Inferior parietal cortex (tissue), 1 donor: Measurements from ENCODE around the gene KLK11.

Experiments
- DNase-seq: peaks from one replicate; pipeline ENCODE4 v3.0.0-alpha.2; 2016; ENCODE audit errors: extremely low spot score

Gene KLK11, protein sequence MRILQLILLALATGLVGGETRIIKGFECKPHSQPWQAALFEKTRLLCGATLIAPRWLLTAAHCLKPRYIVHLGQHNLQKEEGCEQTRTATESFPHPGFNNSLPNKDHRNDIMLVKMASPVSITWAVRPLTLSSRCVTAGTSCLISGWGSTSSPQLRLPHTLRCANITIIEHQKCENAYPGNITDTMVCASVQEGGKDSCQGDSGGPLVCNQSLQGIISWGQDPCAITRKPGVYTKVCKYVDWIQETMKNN

DNA sequence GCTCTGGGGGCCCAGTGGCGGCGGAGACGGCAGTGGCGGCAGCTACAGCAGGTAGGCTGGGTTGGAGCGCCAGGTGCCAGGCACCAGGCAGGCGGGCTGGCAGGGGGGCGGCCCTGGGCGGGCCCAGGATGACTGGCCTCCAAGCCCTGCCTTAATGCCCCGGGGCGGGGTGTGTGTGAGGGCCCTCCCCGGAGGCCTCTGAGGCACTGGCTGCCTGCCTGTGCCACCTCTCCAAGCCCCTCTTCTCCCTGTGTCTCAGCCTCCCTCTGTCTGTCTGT lies at the start of gene KLK11:
KLK11 (minus strand) TSS at position 63 of the 278 bp plus-strand sequence. CDS start 985 bp downstream, outside the sequence.
- no peak for DNase-seq

DNA sequence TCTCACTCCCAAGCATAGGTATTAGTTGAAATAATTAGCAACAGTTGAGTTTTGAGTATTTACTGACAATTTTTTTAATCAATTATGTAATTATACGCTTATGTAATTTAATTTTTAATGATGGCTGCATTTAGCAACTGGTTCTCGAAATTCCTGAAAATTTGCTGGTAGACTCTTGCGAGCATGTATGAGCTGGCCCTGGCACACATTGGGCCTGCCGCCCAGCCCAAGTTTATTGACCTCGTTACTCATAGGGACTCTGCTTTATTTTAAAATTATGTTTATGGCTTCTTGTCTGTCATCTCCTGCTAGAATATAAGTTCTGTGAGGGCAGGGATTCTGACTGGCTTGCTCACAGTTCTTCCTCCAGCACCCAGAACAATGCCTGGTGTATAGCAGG lies 49.6 kb upstream of the KLK11 start:
- no peak for DNase-seq

DNA sequence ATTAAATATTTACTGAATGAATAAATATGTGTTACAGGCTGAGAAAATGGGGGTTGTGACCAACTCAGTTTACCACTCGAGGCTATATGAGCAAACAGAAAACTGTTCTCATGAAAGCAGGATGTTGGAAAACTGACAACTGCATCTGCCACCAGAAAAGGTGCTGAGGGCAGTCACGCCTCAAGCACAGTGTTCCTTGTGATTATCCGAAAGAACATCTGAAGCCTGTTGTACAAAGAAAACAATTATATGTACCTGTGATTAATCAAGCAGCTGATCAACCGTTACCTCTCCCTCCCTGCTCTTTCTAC lies 44.6 kb upstream of the KLK11 start:
- DNase-seq, result no peak

DNA sequence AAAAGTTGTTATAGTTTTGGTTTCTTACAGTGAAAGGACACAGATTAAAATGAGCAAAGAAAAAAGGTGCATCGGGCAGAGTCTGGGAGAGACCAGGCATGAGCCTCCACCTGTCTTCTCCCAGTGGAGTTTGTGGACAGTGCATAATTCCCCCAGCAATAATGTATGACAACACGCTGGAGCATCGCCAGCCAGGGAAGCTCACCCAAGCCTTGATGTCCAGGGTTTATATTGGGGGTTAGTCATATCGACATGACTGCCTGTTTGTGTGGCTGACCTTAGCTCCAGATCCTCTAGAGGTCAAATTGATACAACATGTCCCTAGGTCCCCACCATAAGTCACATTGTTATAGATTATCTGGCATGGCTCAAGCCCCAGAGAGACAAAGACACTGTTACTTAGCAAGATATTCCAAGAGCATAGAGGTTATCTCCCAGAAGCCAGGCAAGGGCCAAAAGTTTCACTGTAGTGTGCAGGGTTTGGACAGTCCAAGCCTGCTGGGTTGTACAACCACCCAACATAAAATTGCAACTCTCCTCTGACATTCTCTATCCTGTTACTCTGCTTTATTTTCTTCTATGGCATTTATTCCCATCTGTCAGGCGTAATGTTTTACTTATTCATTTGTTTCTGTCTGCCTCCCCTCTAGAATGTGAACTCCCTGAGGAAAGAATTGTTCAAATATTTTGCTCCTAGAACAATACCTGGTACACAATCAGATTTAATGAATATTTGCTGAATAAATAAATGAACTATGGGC lies 44.1 kb upstream of the KLK11 start:
- no peak for DNase-seq

DNA sequence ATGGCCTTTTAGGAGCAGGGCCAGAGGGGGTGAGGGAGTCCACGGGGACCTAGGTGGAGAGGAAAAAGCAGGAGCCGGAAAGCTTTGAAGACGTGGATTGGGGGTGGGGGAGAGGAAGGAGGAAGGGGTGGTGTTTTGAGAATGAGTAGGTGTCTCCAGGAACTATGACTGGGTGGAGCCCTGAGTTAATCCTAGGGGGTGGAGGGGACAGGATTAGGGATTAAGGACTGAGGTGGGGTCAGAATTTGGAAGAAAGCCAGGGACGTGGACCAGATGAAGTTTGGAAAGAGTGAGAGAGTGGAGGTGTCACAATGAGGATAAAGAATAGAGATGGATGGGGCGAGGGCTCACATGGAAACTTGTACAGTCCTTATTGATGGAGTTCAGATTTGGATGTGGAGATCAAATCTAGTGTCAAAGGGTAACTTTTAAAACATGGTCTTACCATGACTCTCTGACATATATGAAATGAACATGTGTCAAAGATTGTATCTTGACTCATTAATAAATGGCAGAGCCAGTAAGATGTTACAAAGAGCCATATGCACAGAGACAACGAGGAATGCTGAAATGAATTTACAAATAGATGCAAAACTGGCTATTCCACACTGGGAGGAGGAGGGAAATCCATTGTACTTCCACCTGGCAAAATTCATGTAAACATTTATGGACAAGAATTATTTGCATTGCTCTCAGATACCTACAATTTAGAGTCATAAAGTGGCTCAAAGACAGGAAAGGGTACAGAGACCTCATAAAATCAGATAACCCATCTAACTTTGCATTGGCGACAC lies 40.2 kb upstream of the KLK11 start:
- DNase-seq, result no peak

DNA sequence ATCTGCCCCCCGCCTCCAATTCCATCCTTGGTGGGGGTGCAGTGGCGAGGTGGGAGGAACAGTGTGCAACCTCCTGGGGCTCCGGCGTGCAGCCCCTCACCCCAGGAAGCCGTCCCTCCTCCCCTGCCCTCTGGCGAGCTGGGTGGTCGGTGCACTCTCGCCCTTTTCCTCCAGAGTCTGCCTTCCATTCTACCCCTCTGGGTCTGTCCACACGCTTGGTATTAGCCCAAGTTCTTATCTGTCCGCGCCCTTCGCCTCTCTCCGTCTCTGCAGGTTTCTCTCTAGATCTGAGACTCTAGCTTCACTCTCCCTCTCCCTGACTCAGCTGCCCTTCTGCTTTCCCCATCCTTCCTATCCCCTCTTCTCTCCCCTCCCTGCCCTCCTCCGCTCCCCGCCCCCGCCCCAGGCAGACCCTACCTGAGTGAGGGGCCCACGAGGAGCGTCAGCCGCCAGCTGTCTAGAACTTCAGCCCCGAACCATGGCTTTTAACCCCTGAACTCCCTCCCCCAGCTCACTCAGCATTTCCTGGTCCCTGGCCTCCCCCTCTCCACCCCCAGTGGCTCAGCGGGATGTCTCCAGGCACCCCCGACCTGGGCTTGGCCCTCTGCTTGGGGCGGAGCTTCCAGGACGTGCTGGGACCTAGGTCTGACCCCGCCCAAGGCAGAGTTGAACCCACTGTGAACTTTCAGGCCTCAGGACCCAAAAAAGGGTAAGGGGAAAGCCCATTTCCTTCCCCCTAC lies 39.0 kb upstream of the KLK11 start:
- DNase-seq, result no peak

DNA sequence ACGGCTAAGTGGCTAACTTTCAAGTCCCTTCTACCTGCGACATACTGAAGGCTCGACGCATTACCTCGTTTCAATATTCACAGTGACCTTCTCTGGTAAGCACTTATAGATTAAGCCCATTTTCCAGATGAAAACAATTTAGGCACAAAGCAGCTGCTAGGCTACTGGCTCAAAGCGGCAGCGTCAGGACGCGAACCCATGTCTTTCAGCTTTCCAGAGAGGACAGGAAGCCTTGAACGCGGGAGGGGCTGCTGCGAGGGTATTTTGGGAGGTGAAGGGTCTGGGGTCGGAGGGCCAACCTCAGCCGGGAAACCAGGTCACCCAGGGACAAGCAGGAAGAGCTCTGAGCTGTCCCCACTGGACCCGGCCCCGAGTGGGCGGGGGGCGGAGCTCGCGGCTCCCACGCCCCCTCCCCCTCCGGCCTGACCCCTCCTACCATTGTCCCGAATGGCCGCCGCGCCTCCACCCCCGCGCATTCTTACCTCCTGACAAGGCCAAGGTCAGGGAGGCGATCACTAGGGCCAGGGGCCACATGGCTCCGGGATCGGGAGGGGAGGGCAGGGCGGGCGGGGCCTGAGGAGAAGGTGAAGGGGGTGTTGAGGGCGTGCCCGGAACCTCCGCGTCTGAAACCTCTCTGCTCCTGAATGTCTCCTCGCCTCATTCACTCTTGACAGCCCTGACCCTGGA lies 38.3 kb upstream of the KLK11 start, which contains the start of gene KLK13:
KLK13 (minus strand) TSS at position 559 of the 687 bp plus-strand sequence; CDS start at position 534, 25 bp downstream.
- DNase-seq, result no peak

DNA sequence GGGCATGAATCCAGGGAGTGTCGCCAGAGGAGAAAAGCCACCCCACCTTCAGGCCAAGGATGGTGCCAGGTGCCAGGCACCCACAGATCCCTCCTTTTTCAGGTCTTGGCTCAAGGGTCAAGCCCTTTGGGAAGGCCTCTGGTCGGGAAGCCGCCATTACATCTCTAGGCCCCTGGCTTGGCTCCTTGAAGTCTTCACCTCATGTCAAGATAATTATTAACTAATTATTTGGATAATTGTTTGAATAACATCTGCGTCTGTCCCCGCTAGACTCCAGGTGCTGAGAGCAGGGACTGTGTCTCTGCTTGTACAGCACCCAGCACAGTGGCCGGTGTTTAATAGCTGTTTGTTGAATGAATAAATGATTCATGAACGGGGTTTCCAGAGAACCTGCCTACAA lies 37.2 kb upstream of the KLK11 start:
- no peak for DNase-seq

DNA sequence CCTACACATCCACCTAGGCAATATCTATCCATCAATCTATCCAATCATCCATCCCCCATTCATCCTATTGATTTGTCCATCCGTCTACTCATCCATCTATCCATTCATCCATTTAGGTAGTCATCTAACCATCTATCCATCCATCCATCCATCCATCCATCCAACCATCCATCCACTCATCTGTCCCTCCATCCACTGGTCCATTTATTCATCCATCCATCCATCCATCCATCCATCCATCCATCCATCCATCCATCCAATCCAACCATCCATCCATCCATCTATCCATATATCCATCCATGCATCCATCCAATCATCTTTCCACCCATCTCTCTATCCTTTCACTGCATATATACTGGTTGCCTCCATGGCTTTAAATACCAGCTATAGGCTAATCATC lies 34.6 kb upstream of the KLK11 start:
- no peak for DNase-seq

DNA sequence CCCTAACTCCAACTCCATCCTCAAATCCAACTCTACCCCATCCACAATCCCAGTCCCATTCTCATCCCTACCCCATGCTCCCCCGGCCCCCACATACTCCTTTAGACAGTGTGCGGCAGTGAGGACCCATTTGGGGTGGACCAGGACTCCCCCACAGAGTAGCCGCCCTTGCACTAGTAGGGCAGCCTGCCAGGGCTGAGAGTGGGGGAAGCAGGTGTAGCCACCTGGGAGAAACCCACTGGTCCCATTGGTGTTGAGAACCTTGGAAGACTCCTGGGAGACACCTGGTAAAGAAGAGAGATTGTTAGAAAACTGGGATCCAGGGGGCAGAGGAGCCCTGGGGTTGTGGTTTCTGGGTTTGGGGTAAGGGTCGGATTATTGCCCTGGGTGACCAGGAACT lies 33.9 kb upstream of the KLK11 start:
- DNase-seq, result no peak

DNA sequence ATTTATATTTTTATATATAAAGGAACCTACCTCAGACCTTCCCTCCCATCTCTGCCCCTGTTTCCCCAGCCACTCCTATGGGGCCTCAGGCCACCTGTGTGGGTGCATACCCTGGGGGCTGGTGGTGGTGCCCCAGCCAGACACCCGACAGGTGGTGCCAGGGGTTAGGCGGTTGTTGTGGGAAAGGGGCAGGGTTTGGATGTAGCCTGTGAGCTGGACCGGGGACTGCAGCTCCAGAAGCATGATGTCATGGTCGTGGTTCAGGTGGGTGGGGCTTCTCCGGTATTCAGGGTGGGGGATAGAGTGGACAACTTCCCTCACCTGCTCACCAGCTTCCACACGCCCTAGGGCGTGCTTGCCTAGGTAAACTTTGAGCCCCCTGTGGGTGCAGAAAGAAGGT lies 33.3 kb upstream of the KLK11 start:
- DNase-seq, result no peak

DNA sequence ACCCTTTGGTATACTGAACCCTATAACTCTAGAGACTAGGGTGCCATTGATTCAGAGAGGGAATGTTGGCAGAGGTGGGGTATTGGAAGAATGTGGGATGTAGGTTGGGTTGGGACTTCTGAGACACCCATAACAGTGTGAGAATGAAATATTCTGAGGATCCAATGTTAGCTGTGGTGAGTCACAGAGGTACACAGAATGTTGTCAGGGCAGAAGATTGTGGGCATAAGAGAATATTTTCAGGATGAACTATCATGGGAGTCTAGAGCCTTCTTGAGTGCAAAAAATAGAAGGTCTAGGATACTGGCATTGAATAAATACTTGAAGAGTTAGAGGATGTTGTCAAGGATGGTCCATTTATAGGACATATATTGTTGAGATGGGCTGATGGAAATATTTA lies 29.4 kb upstream of the KLK11 start:
- no peak for DNase-seq

DNA sequence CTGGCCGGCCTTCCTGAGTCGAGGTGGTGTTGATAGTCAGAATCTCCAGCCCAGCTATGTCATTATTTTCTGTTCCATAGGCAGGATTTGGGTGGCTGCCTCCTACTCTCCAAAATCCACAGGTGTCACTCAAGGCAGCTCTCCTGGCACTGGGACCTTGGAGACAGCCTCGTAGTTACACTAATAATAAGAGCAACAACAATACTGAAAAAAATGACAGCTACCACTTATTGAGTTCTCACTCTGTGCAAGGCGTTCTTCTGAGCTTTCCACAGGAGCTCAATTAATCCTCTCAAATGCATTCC lies 20.6 kb upstream of the KLK11 start:
- no peak for DNase-seq

DNA sequence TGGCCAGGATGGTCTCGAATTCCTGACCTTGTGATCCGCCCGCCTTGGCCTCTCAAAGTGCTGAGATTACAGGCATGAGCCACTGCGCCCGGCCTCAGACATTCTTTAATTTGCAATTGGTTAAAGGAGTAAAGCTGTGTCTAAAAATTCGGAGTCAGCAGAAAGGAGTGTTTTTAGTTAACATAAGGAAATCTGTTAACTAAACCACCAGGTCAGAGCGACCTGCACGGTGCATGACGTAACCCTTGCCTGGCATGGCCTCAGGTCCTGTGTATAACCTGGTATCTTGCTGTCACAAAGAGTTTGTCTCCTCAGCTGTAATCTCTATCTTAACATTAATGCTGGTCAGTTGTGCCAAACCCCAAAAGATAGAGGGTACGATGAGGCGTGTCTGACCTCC lies 17.9 kb upstream of the KLK11 start:
- DNase-seq, result no peak

DNA sequence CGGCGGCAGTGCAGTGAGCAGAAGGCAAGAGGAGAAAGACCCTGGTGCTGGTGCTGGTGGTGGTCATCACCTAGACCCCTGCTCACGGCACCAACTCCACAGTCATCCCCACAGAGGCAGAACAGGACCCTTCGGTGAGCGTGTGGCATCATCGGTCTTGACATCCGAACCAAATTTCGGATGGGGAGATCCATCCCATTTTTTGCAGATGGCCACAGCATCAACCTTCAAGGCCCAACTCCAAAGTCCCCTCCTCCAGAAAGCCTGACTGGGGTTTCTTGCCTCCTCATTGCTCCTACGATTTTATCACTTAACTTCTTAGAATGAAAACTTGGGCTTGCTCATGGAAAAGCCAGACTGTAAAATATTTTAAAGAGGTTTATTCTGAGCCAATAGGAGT lies 17.1 kb upstream of the KLK11 start:
- no peak for DNase-seq

DNA sequence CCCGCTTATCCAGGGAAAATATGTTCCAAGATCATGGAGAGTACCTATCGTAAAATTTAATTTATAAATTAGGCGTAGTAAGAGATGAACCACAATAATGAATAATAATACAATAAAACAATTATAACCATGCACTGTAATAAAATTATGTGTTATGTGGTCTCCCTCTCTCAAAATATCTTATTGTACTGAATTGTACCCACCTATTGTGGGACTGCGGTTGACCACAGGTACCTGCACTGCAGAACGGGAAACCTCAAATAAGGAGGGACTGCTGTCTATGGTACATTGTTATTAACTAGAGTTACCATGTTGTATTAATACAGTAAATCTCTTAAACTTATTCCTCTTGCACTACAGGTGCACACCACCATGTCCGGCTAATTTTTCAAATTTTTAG lies 13.7 kb upstream of the KLK11 start:
- DNase-seq, result no peak

DNA sequence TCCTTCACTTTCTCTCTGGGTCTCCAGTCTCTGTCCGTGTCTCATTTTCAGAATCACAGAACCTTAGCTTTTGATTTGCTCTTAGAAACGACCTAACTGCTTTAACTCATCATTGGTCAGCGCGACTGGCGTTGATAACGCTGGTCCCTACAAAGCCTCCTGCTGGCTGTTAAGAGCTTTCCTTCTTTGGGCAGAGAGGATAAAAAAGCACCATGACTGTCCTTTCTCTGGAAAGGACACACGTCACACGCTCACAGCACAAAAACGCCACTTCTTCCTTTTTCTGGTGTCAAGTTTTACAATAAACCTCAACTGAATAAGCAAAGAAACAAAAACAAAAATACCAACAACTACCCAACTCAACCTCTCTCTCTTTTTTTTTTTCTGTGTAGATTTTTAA lies 10.1 kb upstream of the KLK11 start:
- no peak for DNase-seq

DNA sequence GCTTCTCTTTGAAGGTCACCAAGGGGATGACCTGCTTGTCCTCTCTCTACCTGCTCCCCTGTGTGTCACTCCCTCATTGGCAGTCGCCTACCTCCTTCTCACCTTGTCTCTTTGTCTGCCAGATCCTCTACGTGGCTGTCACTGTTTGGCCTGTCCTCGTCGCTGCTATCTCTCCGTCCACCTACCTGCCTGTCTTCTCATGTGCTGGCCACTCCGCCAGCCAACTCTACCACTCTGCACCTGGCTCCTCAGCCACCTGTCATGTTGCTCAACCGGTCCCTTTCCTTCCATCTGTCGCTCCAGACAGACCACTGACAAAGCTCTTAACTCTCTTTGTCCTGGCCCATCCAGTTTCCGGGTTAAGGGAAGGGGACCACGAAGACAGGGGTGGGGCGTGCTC lies 8.3 kb upstream of the KLK11 start, which contains the start of gene KLK12:
KLK12 (minus strand) TSS at position 299 of the 400 bp plus-strand sequence. CDS start 381 bp downstream, outside the sequence.
- no peak for DNase-seq

DNA sequence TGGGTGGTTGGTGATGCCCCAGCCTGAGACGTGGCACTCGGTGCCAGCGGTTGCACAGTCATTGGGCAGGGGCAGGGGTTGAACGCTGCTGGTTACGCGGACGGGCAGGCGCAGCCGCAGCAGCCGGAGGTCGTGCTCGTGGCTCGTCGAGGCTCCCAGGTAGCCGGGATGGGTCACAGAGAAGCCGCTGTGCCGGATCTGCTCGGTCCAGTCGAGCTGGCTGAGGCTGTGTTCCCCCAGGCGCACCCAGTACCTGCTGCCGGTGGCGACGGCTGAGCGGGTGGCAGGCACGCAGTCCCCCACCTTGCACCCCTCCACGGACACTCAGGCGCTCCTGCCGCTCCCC lies 5.4 kb upstream of the KLK11 start:
- DNase-seq, result no peak

DNA sequence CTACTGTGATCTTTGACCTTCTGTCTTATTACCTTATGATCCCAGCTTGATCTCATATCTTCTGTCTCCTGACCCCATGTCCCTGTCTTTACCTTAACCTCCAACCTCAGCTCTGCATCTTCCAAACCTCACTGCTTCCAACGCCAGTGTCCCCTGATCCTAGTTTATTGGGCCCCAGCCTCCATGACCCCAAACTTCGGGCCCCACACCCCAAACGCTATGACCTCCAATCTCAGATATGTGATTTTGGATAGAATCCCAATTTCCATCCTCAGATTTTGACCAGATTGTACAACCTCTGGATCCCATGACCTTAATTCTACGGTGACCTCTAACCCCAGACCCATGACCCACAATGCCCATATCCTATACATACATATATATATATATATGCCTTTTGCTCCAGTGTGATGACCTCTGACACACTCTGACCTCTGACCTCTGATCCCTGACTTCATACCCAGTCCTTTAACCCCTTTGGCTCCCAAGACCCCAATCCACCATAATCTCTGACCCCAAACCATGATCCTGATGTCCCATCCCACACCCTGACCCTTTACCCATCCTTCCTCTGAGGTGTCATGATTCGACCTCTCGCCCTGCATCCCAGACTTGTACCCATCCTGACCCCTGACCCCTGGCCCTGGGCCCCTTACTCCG lies 4.9 kb upstream of the KLK11 start:
- DNase-seq, result no peak

DNA sequence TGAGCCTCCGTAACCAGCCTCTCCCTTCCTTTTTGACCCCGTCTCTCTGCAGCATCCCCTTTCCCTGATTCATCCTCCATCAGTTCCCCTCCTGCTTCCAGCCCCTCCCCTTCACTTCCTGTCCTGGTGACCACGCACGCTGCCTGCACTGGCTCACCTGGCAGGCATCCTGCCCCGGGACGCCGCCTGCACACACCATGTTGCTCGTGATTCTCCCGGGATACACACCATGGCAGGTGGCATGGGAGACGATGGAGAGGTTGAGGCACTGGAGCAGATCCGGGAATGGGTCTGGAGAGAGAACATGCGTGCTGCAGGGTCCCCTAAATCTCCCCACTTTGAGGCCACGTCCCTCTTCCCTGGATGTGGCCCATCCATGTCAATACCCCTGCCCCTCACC lies 4.2 kb upstream of the KLK11 start:
- no peak for DNase-seq
